HepG2 (cell line): ENCODE measurements around the gene NAB2. TPM values are rescaled to one million over a fixed set of nuclear protein-coding genes. Genes with fewer than 3 reads are reported as not detected.
"Not testable (repeated sequence)": the region's sequence is repeated elsewhere in the genome, so short reads cannot be mapped to it uniquely, and the experiment has no call there.

ENCODE experiments used
- ATAC-seq: fragments of 200-7000 bp; cut with Tn5 transposase; 3 replicates; pipeline ENCODE4 v1.9.1; 2020; ENCODE audit warnings: mild to moderate bottlenecking, moderate library complexity
- BruUV-seq: library from RNA; stranded (reverse); fragments of 400-500 nt; replicated peaks from 2 replicates; lab custom pipeline; 2021; lab: Mats Ljungman, UMichigan
- CTCF ChIA-PET: fragments of 300-600 bp; formaldehyde crosslinking; extraction: SDS; loops from one replicate; lab custom pipeline; 2021; ENCODE audit warnings: low total read pairs, inconsistent platforms, low intra/inter-chr PET ratio; lab: Yijun Ruan, JAX
- POLR2A ChIA-PET: fragments of 350-600 bp; sonication (Branson Sonifier 250); formaldehyde crosslinking; loops from one replicate; lab custom pipeline; 2020; ENCODE audit warnings: antibody characterized with exemption, inconsistent platforms; lab: Yijun Ruan, JAX
- DNase-seq: peaks from one replicate; pipeline ENCODE4 v3.0.0-alpha.2; 2015; ENCODE audit warnings: low spot score
- FAIRE-seq: peaks from 3 replicates; lab custom pipeline; 2011; peaks lifted over from hg19 to GRCh38; lab: Jason Lieb, UNC
- H2AFZ ChIP-seq: one replicate; pipeline ENCODE4 v1.6.1; 2011; ENCODE audit warnings: low read length, inconsistent platforms
- H3K27ac ChIP-seq: fragments of 300-600 bp; 3 replicates; pipeline ENCODE4 v1.8.0; 2011; ENCODE audit warnings: mixed run types, mild to moderate bottlenecking, mixed read lengths, low read length, inconsistent platforms; ENCODE audit not compliant: insufficient read depth; ENCODE audit errors: extremely low read length
- H3K27me3 ChIP-seq, 2 experiments: fragments of 200-600 bp in 1 of 2; 2 replicates in 1 of 2; 3 replicates in 1 of 2; pipeline versions ENCODE4 v1.6.0 to v1.8.0; 2011; ENCODE audit warnings: low read length in 2 of 2, mild to moderate bottlenecking in 2 of 2, moderate library complexity in 2 of 2, inconsistent platforms in 1 of 2; ENCODE audit not compliant: insufficient read depth in 2 of 2, control insufficient read depth in 1 of 2
- H3K36me3 ChIP-seq, 2 experiments: fragments of 200-600 bp in 1 of 2; replicated peaks in 1 of 2; 2 replicates in 1 of 2; 3 replicates in 1 of 2; pipeline versions ENCODE4 v1.5.1 to v1.8.0; 2011; ENCODE audit warnings: low read length in 2 of 2, inconsistent platforms in 1 of 2; ENCODE audit not compliant: insufficient read depth in 2 of 2, control insufficient read depth in 1 of 2
- H3K4me1 ChIP-seq: 2 replicates; pipeline ENCODE4 v1.5.1; 2012; ENCODE audit warnings: low read length, inconsistent platforms; ENCODE audit not compliant: insufficient read depth
- H3K4me2 ChIP-seq: 2 replicates; pipeline ENCODE4 v1.6.0; 2011; ENCODE audit warnings: low read depth, low read length, inconsistent platforms
- H3K4me3 ChIP-seq, 3 experiments: fragments of 200-600 bp in 1 of 3; sonication (generic), shearing (Covaris generic) in 1 of 3; replicated peaks in 1 of 3; 2 replicates each; pipeline ENCODE4 v1.5.1; 2011 to 2016; ENCODE audit warnings: low read length in 3 of 3, inconsistent platforms in 2 of 3, low read depth in 2 of 3, mild to moderate bottlenecking in 2 of 3, control low read depth in 1 of 3, mixed read lengths in 1 of 3; ENCODE audit not compliant: insufficient read depth in 1 of 3
- H3K79me2 ChIP-seq: one replicate; pipeline ENCODE4 v1.6.1; 2011; ENCODE audit warnings: low read length, inconsistent platforms; ENCODE audit not compliant: insufficient read depth
- H3K9ac ChIP-seq: 2 replicates; pipeline ENCODE4 v1.6.0; 2011; ENCODE audit warnings: mild to moderate bottlenecking, low read depth, low read length, inconsistent platforms; ENCODE audit not compliant: insufficient read depth
- H3K9me3 ChIP-seq: 2 replicates; pipeline ENCODE4 v1.5.1; 2012; ENCODE audit warnings: mild to moderate bottlenecking, low read length
- H4K20me1 ChIP-seq: 2 replicates; pipeline ENCODE4 v1.6.0; 2011; ENCODE audit warnings: inconsistent platforms, mild to moderate bottlenecking, low read length, moderate library complexity; ENCODE audit not compliant: insufficient read depth
- FOSL1 ChIP-seq: sonication (generic); formaldehyde crosslinking; IDR thresholded peaks from 2 replicates; pipeline ENCODE4 v1.9.0; 2021; ENCODE audit warnings: missing genetic modification reagents, borderline replicate concordance
- KMT2B ChIP-seq: IDR thresholded peaks from 2 replicates; pipeline ENCODE4 v1.6.1; 2016; ENCODE audit warnings: missing genetic modification reagents, missing compliant biosample characterization
- NFKBIZ ChIP-seq: IDR thresholded peaks from 2 replicates; pipeline ENCODE4 v1.6.1; 2018; ENCODE audit warnings: missing genetic modification reagents, missing compliant biosample characterization
- NKX3-1 ChIP-seq: sonication (generic); formaldehyde crosslinking; IDR thresholded peaks from 2 replicates; pipeline ENCODE4 v1.5.0; 2020; ENCODE audit warnings: missing genetic modification reagents
- PHF20 ChIP-seq: sonication (generic); formaldehyde crosslinking; IDR thresholded peaks from 2 replicates; pipeline ENCODE4 v1.5.0; 2020; ENCODE audit warnings: mild to moderate bottlenecking, missing genetic modification reagents
- TOE1 ChIP-seq: sonication (generic); formaldehyde crosslinking; IDR thresholded peaks from 2 replicates; pipeline ENCODE4 v1.4.0; 2020; ENCODE audit warnings: mild to moderate bottlenecking, missing genetic modification reagents
- ZFYVE20 ChIP-seq: sonication (generic); formaldehyde crosslinking; IDR thresholded peaks from 2 replicates; pipeline ENCODE4 v1.8.0; 2023; ENCODE audit warnings: low read depth, mild to moderate bottlenecking, moderate library complexity, missing genetic modification reagents, borderline replicate concordance
- ZNF251 ChIP-seq: sonication (generic); formaldehyde crosslinking; IDR thresholded peaks from 2 replicates; pipeline ENCODE4 v1.9.0; 2021; ENCODE audit warnings: mild to moderate bottlenecking, missing genetic modification reagents
- ZNF256 ChIP-seq: sonication (generic); formaldehyde crosslinking; conservative IDR thresholded peaks from 2 replicates; pipeline ENCODE4 v1.4.0; 2020; ENCODE audit warnings: missing genetic modification reagents
- ZNF572 ChIP-seq: sonication (generic); formaldehyde crosslinking; IDR thresholded peaks from 2 replicates; pipeline ENCODE4 v1.5.1; 2020; ENCODE audit warnings: mild to moderate bottlenecking, missing genetic modification reagents
- ZNF674 ChIP-seq: sonication (generic); formaldehyde crosslinking; IDR thresholded peaks from 2 replicates; pipeline ENCODE4 v1.5.0; 2020; ENCODE audit warnings: low read depth, mild to moderate bottlenecking, missing genetic modification reagents
- ZNF7 ChIP-seq: IDR thresholded peaks from 2 replicates; pipeline ENCODE4 v1.6.1; 2016; ENCODE audit warnings: missing biosample characterization, missing genetic modification reagents
- WGBS: methylation state at CpG from one replicate; pipeline ENCODE4 v1.1.6; 2017; ENCODE audit warnings: low lambda C conversion rate; 5-methylcytosine and 5-hydroxymethylcytosine counted together
- in situ Hi-C: cut with HindIII; loops from 2 replicates; pipeline ENCODE4 v1.10.0; 2017; ENCODE audit warnings: low pct_unique_long_range_greater_than_20kb; ENCODE audit not compliant: extremely low pct_ligation_motif_present
- intact Hi-C: fragments of 100-400 bp; cut with micrococcal nuclease; formaldehyde crosslinking; loops from one replicate; pipeline ENCODE4 v1.10.0; 2022; ENCODE audit not compliant: unreplicated experiment
- polyA plus RNA-seq, 8 experiments: library from polyadenylated mRNA; depleted of rRNA in 3 of 8; stranded (reverse) in 7 of 8; unstranded in 1 of 8; fragments of >200 nt; fragmentation: Illumina TruSeq in 4 of 8; extraction: Trizol in 4 of 8; gene quantifications; 2 replicates each; pipeline versions ENCODE4 v1.2.1 to v1.2.3, GENCODE V29; 2011 to 2016; ENCODE audit warnings: low read depth in 4 of 8, missing spikeins in 1 of 8, mixed read lengths in 1 of 8; ENCODE audit not compliant: insufficient read depth in 1 of 8
- total RNA-seq, 5 experiments: library from RNA; depleted of rRNA; stranded (reverse); fragments of >200 nt; fragmentation: Illumina TruSeq; extraction: Trizol; gene quantifications; 2 replicates each; pipeline ENCODE4 v1.2.3, GENCODE V29; 2016; ENCODE audit warnings: low read depth in 1 of 5
- TF ChIP-seq, protein P1 (sequence below): sonication (generic); formaldehyde crosslinking; IDR thresholded peaks from 2 replicates; pipeline ENCODE4 v1.4.0; 2020; ENCODE audit warnings: missing genetic modification reagents

Gene NAB2
- total and polyA plus RNA-seq, 2 of the 13 experiments (the other 11 are each of a cell fraction or from before 2014, with no cell fraction given): 11.7 to 12.9 TPM

DNA sequence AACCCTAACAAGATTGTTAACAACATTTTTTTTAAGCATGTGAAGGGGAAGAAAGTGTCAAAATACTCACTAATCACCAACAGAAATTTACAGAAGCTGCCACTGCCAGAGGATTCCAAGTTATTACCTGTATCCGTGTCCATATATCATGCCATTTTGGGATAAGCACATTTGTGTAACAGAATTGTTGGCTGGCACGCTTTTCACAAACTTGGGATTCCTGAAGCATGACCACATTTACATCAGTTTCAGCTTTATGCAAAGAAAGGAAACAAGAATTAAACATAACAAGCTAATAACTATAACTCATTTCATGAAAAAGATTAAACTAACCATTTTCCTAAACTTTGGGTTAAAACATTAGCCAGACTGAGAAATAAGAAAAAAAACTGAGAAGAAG, 16.3 kb upstream of the NAB2 start:
- H3K4me2 ChIP-seq: no peak overlapping the region
- in situ Hi-C loops: loop anchor here (5.0 kb wide), 1 partner anchor 40 kb away; the partner anchor contains the start of gene STAT6
- POLR2A ChIA-PET: interaction anchor here (1.8 to 6.1 kb wide), 3 partner anchors 14 to 55 kb away, joined by 4 to 118 read pairs (median 7); partner anchors contain the start of genes LRP1 and STAT6

GRCh38 chr12:57073566-57074450, 15.1 kb upstream of the NAB2 start:
- BruUV-seq, H3K4me3 ChIP-seq, H3K9me3 ChIP-seq, H3K27me3 ChIP-seq, H4K20me1 ChIP-seq, H3K27ac ChIP-seq, H3K4me1 ChIP-seq, ATAC-seq, FAIRE-seq, H3K9ac ChIP-seq, H3K4me2 ChIP-seq, DNase-seq, H2AFZ ChIP-seq, H3K79me2 ChIP-seq, intact Hi-C loops: not testable (repeated sequence)
- ChIA-PET CTCF (interaction anchor here (3.0 kb wide), 1 partner anchor 39 kb away, joined by 12 read pairs; no protein-coding TSS in a partner anchor), POLR2A (interaction anchor here (1.5 to 6.1 kb wide), 4 partner anchors 13 to 54 kb away, joined by 4 to 118 read pairs (median 8); partner anchors contain the start of genes LRP1 and STAT6)
- in situ Hi-C loops: loop anchor here (5.0 kb wide), 1 partner anchor 38 kb away; the partner anchor contains the start of gene STAT6
- peaks cover 2 to 17% of the 10 kb centered on the region in 2 experiments; a peak in 3 of 5 replicates for H3K36me3 ChIP-seq
- WGBS: 95% methylated on average over 6 of the region's 6 CpGs

More for the DNA sequence above, 16.3 kb upstream of the NAB2 start:
- intact Hi-C loops: no loop called here
- no peak overlapping the region for H3K4me3 ChIP-seq
- H2AFZ ChIP-seq: no peak overlapping the region
- H3K27me3 ChIP-seq: no peaks in the 10 kb centered on the region
- no peak overlapping the region for H3K27ac ChIP-seq
- CTCF ChIA-PET: interaction anchor here (3.0 kb wide), 1 partner anchor 40 kb away, joined by 12 read pairs; no protein-coding TSS in a partner anchor
- TF ChIP-seq NFKBIZ (CRISPR knock-in tag): no peak
- TF ChIP-seq KMT2B (CRISPR knock-in tag): no peak
- no peak for TF ChIP-seq NKX3-1 (CRISPR knock-in tag)
- TF ChIP-seq FOSL1 (CRISPR knock-in tag): no peak
- TF ChIP-seq ZNF674: no peak
- no peak for TF ChIP-seq ZFYVE20
- TF ChIP-seq ZNF7 (CRISPR knock-in tag): no peak
- no peak for TF ChIP-seq TOE1 (CRISPR knock-in tag)
- TF ChIP-seq, protein P1, sequence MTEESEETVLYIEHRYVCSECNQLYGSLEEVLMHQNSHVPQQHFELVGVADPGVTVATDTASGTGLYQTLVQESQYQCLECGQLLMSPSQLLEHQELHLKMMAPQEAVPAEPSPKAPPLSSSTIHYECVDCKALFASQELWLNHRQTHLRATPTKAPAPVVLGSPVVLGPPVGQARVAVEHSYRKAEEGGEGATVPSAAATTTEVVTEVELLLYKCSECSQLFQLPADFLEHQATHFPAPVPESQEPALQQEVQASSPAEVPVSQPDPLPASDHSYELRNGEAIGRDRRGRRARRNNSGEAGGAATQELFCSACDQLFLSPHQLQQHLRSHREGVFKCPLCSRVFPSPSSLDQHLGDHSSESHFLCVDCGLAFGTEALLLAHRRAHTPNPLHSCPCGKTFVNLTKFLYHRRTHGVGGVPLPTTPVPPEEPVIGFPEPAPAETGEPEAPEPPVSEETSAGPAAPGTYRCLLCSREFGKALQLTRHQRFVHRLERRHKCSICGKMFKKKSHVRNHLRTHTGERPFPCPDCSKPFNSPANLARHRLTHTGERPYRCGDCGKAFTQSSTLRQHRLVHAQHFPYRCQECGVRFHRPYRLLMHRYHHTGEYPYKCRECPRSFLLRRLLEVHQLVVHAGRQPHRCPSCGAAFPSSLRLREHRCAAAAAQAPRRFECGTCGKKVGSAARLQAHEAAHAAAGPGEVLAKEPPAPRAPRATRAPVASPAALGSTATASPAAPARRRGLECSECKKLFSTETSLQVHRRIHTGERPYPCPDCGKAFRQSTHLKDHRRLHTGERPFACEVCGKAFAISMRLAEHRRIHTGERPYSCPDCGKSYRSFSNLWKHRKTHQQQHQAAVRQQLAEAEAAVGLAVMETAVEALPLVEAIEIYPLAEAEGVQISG (CRISPR knock-in tag): no peak
- no peak for TF ChIP-seq ZNF256 (CRISPR knock-in tag)
- no peak for TF ChIP-seq ZNF572
- TF ChIP-seq PHF20 (CRISPR knock-in tag): no peak
- TF ChIP-seq ZNF251 (CRISPR knock-in tag): no peak
- TF ChIP-seq, all 625 proteins: peak for 0
- H3K4me1 ChIP-seq: no peaks in the 10 kb centered on the region
- H3K36me3 ChIP-seq: peaks cover 2 to 18% of the 10 kb centered on the region in 2 experiments; a peak in 3 of 5 replicates
- 98% methylated on average over 2 of the region's 2 CpGs for WGBS
- ATAC-seq: no peak
- H3K79me2 ChIP-seq: peaks cover 3% of the 10 kb centered on the region
- no peak for DNase-seq
- no peak for FAIRE-seq
- BruUV-seq: no TSS peak
- H4K20me1 ChIP-seq: no peaks in the 10 kb centered on the region
- H3K9ac ChIP-seq: no peak overlapping the region
- H3K9me3 ChIP-seq: no peaks in the 10 kb centered on the region
